ENCODE results near the gene MRPL9. TPM values are rescaled to one million over a fixed set of nuclear protein-coding genes. Genes with fewer than 3 reads are reported as not detected.

The MRPL9 gene
- total and polyA plus RNA-seq, 2 donors (not counting 1 experiment from before 2014, with no cell fraction given): 65.5 to 84.6 TPM

DNA sequence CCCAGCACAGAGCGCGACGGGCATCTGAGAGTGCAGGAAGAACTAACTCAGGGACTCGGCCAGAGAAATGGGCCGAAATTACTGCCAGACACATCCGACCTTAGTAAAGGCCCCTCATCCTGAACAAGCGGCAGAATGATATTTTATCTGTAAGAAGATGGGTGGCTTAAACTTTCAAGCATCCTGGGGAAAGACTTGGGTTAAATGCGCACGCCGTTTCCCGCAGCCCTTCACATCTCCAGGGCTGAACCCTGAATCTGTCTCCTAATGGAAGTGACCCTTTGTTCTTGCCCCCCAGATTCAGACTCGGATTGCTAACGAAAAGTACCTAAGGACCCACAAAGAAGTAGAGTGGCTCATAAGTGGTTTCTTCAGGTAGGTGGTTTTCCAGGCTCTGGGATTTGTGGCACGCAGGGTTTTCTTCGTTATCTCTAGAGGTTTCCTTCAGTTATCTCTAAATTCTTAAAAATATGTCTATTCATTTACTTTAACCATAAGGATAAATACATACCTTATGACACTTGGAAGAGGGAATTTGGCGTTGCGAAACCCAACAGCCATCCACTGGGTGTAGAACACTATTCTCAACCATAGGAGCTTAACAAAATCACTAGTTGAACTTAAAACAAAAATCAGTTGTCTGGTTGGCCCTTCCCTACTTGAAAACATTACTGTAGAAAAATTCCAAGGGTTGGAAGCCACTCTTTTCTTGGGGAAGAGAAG lies 41.3 kb downstream of the MRPL9 start:
- H3K27me3 Mint-ChIP-seq: peaks cover 60% of the 10 kb centered on the region
- Histone ChIP-seq H3K4me3 (ENCODE audit: control extremely low read depth in 1 of 5, extremely low read depth in 1 of 5, insufficient read depth in 1 of 5, low read depth in 2 of 5, low read length in 4 of 5) (peak overlapping the region in 4 of 5 experiments; percentile 42 to 68 (median 62)), H2AFZ (ENCODE audit: insufficient read depth, low read depth, low read length, poor library complexity, severe bottlenecking) (peak overlapping the region; percentile 80)

More for the DNA sequence above, 41.3 kb downstream of the MRPL9 start:
- 5% methylated on average over 10 of the region's 17 CpGs for WGBS (ENCODE audit: insufficient coverage)
- H3K27ac ChIP-seq (ENCODE audit: low read length in 2 of 2): no peak overlapping the region
- DNase-seq: no peak
- intact Hi-C loops (cut with micrococcal nuclease): loop anchor here (1.0 to 10.0 kb wide), 4 partner anchors 41 to 182 kb away; partner anchors contain the start of genes C2CD4D, MRPL9, RORC and TDRKH
- peaks cover 0 to 5% (median 0%) of the 10 kb centered on the region in 3 donors for H3K9me3 ChIP-seq (ENCODE audit: control extremely low read depth in 1 of 3, control insufficient read depth in 2 of 3, insufficient read depth in 1 of 3, low read length in 2 of 3)
- no peaks in the 10 kb centered on the region for H4K20me1 ChIP-seq (ENCODE audit: control insufficient read depth, insufficient read depth, low read length, poor library complexity, severe bottlenecking)
- no peak for TF ChIP-seq EZH2 (IDR thresholded peaks at IDR 0.05; ENCODE audit: borderline replicate concordance, insufficient read depth, low read depth, low read length, poor library complexity, severe bottlenecking)
- TF ChIP-seq, protein P1, sequence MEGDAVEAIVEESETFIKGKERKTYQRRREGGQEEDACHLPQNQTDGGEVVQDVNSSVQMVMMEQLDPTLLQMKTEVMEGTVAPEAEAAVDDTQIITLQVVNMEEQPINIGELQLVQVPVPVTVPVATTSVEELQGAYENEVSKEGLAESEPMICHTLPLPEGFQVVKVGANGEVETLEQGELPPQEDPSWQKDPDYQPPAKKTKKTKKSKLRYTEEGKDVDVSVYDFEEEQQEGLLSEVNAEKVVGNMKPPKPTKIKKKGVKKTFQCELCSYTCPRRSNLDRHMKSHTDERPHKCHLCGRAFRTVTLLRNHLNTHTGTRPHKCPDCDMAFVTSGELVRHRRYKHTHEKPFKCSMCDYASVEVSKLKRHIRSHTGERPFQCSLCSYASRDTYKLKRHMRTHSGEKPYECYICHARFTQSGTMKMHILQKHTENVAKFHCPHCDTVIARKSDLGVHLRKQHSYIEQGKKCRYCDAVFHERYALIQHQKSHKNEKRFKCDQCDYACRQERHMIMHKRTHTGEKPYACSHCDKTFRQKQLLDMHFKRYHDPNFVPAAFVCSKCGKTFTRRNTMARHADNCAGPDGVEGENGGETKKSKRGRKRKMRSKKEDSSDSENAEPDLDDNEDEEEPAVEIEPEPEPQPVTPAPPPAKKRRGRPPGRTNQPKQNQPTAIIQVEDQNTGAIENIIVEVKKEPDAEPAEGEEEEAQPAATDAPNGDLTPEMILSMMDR (IDR thresholded peaks at IDR 0.05): no peak
- no peak for ATAC-seq (ENCODE audit: low read depth)
- H3K4me2 ChIP-seq (replicated peaks; ENCODE audit: low read depth, low read length, poor library complexity, severe bottlenecking): peak overlapping the region; percentile 95
- H3K79me2 ChIP-seq (ENCODE audit: control insufficient read depth, insufficient read depth, low read length): no peaks in the 10 kb centered on the region
- Mint-ChIP-seq H3K9me3 (ENCODE audit: insufficient read depth) (no peaks in the 10 kb centered on the region), H3K4me1 (peaks cover 25% of the 10 kb centered on the region), H3K4me3 (peak overlapping the region; percentile 78), H3K27ac (no peak overlapping the region)
- H3K27me3 ChIP-seq (replicated peaks in 1 of 4; ENCODE audit: control extremely low read depth in 1 of 4, control insufficient read depth in 3 of 4, insufficient read depth in 4 of 4, low read length in 3 of 4): peaks cover 0 to 57% (median 34%) of the 10 kb centered on the region in 4 experiments
- ChIA-PET POLR2A (no interaction called here), CTCF (interaction anchor here (1.1 to 2.5 kb wide), 2 partner anchors 12 to 278 kb away, joined by 3 to 10 read pairs; no protein-coding TSS in a partner anchor)
- no peaks in the 10 kb centered on the region for H3K36me3 ChIP-seq (replicated peaks in 1 of 2; ENCODE audit: control extremely low read depth in 1 of 2, control insufficient read depth in 1 of 2, extremely low read depth in 1 of 2, insufficient read depth in 2 of 2, low read length in 1 of 2)
- peak overlapping the region; percentile 68 for H3K9ac ChIP-seq (ENCODE audit: low read length)
- peaks cover 17 to 24% of the 10 kb centered on the region in 2 donors for H3K4me1 ChIP-seq (ENCODE audit: control insufficient read depth in 2 of 2, insufficient read depth in 2 of 2, low read length in 2 of 2)
